ENCODE data around the gene VWA3B. TPM values are rescaled to one million over a fixed set of nuclear protein-coding genes. Genes with fewer than 3 reads are reported as not detected.

The VWA3B gene
- total RNA-seq, 1 donor from 2014 or later: not detected

- no peak for DNase-seq (ENCODE audit: low spot score)
- H3K36me3 Mint-ChIP-seq (ENCODE audit: low read depth): no peaks in the 10 kb centered on the region
- H3K4me1 Mint-ChIP-seq (ENCODE audit: low read depth): no peaks in the 10 kb centered on the region
- no peaks in the 10 kb centered on the region for H3K9me3 Mint-ChIP-seq (ENCODE audit: low read depth)
- H3K27ac Mint-ChIP-seq (ENCODE audit: unreplicated experiment): no peak overlapping the region
- H3K4me3 Mint-ChIP-seq (ENCODE audit: unreplicated experiment): no peak overlapping the region
- no peak for TF ChIP-seq CTCF (IDR thresholded peaks at IDR 0.05)
- H3K27me3 Mint-ChIP-seq (ENCODE audit: low read depth): peaks cover 25% of the 10 kb centered on the region
Observed at GRCh38 chr2:98236935-98237334, 150.0 kb downstream of the VWA3B start.

GRCh38 chr2:98240786-98241398 is 153.9 kb downstream of the VWA3B start:
- Mint-ChIP-seq H3K36me3 (ENCODE audit: low read depth) (no peaks in the 10 kb centered on the region), H3K4me3 (ENCODE audit: unreplicated experiment) (no peak overlapping the region), H3K9me3 (ENCODE audit: low read depth) (no peaks in the 10 kb centered on the region), H3K4me1 (ENCODE audit: low read depth) (no peaks in the 10 kb centered on the region), H3K27me3 (ENCODE audit: low read depth) (peaks cover 28% of the 10 kb centered on the region), H3K27ac (ENCODE audit: unreplicated experiment) (no peak overlapping the region)
- no peak for DNase-seq (ENCODE audit: low spot score)
- no peak for TF ChIP-seq CTCF (IDR thresholded peaks at IDR 0.05)

- no peak overlapping the region for H3K4me3 Mint-ChIP-seq (ENCODE audit: unreplicated experiment)
- H3K36me3 Mint-ChIP-seq (ENCODE audit: low read depth): no peaks in the 10 kb centered on the region
Observed at GRCh38 chr2:98241592-98241991, 154.6 kb downstream of the VWA3B start.

GRCh38 chr2:98242003-98242402 is 155.0 kb downstream of the VWA3B start:
- no peaks in the 10 kb centered on the region for H3K36me3 Mint-ChIP-seq (ENCODE audit: low read depth)
- H3K4me3 Mint-ChIP-seq (ENCODE audit: unreplicated experiment): no peak overlapping the region
- no peak for DNase-seq (ENCODE audit: low spot score)
- H3K27me3 Mint-ChIP-seq (ENCODE audit: low read depth): peaks cover 28% of the 10 kb centered on the region
- H3K4me1 Mint-ChIP-seq (ENCODE audit: low read depth): no peaks in the 10 kb centered on the region
- TF ChIP-seq CTCF (IDR thresholded peaks at IDR 0.05): no peak
- H3K27ac Mint-ChIP-seq (ENCODE audit: unreplicated experiment): no peak overlapping the region
- H3K9me3 Mint-ChIP-seq (ENCODE audit: low read depth): no peaks in the 10 kb centered on the region

More at GRCh38 chr2:98241592-98241991, 154.6 kb downstream of the VWA3B start:
- H3K27ac Mint-ChIP-seq (ENCODE audit: unreplicated experiment): no peak overlapping the region
- no peaks in the 10 kb centered on the region for H3K9me3 Mint-ChIP-seq (ENCODE audit: low read depth)
- TF ChIP-seq CTCF (IDR thresholded peaks at IDR 0.05): no peak
- H3K4me1 Mint-ChIP-seq (ENCODE audit: low read depth): no peaks in the 10 kb centered on the region
- peaks cover 28% of the 10 kb centered on the region for H3K27me3 Mint-ChIP-seq (ENCODE audit: low read depth)
- DNase-seq (ENCODE audit: low spot score): no peak

- no peak for DNase-seq (ENCODE audit: low spot score)
- Mint-ChIP-seq H3K9me3 (ENCODE audit: low read depth) (peaks cover 19% of the 10 kb centered on the region), H3K27ac (ENCODE audit: unreplicated experiment) (no peak overlapping the region), H3K27me3 (ENCODE audit: low read depth) (peaks cover 21% of the 10 kb centered on the region), H3K36me3 (ENCODE audit: low read depth) (peaks cover 6% of the 10 kb centered on the region), H3K4me3 (ENCODE audit: unreplicated experiment) (no peak overlapping the region), H3K4me1 (ENCODE audit: low read depth) (no peaks in the 10 kb centered on the region)
- no peak for TF ChIP-seq CTCF (IDR thresholded peaks at IDR 0.05)
Observed at GRCh38 chr2:98245491-98245890, 158.5 kb downstream of the VWA3B start.
